Esophagus squamous epithelium (tissue), 5 donors: ENCODE results near the gene CHCHD1. TPM values are rescaled to one million over a fixed set of nuclear protein-coding genes. Genes with fewer than 3 reads are reported as not detected.

Experiments used
- DNase-seq: peaks from one replicate; lab custom pipeline; 2025; lab: John Stamatoyannopoulos, UW
- H3K27ac ChIP-seq, 4 donors: fragments of 200-600 bp; sonication (generic); one replicate each; pipeline ENCODE4 v1.5.1; 2016 to 2019; ENCODE audit warnings: mild to moderate bottlenecking in 1 of 4
- H3K27me3 ChIP-seq, 4 donors: fragments of 200-600 bp; sonication (generic); 1 replicate in 3 of 4; 2 replicates in 1 of 4; pipeline versions ENCODE4 v1.5.1 to v1.6.0; 2017 to 2021; ENCODE audit warnings: antibody characterized with exemption in 1 of 4
- H3K36me3 ChIP-seq, 3 donors: fragments of 200-600 bp; sonication (generic); one replicate each; pipeline ENCODE4 v1.5.1; 2016 to 2019
- H3K4me1 ChIP-seq, 3 donors: fragments of 200-600 bp; sonication (generic); one replicate each; pipeline ENCODE4 v1.5.1; 2017 to 2019
- H3K4me3 ChIP-seq, 4 donors: fragments of 200-600 bp; sonication (generic); 1 replicate in 3 of 4; 2 replicates in 1 of 4; pipeline ENCODE4 v1.5.1; 2016 to 2019; ENCODE audit warnings: mild to moderate bottlenecking in 2 of 4, moderate library complexity in 1 of 4
- H3K9me3 ChIP-seq, 3 donors: fragments of 200-600 bp; sonication (generic); one replicate each; pipeline ENCODE4 v1.5.1; 2016 to 2019
- CTCF ChIP-seq, 6 experiments: fragments of 450-650 bp in 4 of 6; fragments of 200-600 bp in 2 of 6; sonication (generic) in 2 of 6; IDR thresholded peaks; one replicate each; pipeline ENCODE4 v1.5.1; 2016 to 2019; ENCODE audit warnings: antibody characterized with exemption in 6 of 6, mild to moderate bottlenecking in 4 of 6, moderate library complexity in 4 of 6
- POLR2A ChIP-seq, 4 donors: fragments of 450-650 bp; IDR thresholded peaks; one replicate each; pipeline ENCODE4 v1.6.1; 2017; ENCODE audit warnings: antibody characterized with exemption in 4 of 4, mild to moderate bottlenecking in 4 of 4, moderate library complexity in 3 of 4
- WGBS, 2 donors: methylation state at CpG; one replicate each; pipeline ENCODE4 v1.1.5; 2018; 5-methylcytosine and 5-hydroxymethylcytosine counted together
- intact Hi-C: fragments of 100-400 bp; cut with DNase I; formaldehyde crosslinking; loops from one replicate; pipeline ENCODE4 v1.15.0; 2022
- total RNA-seq, 4 donors: library from RNA; depleted of rRNA; stranded (reverse); fragments of >200 nt; gene quantifications; one replicate each; pipeline ENCODE4 v1.1.0, GENCODE V29; 2016
- donor health status: DM: yes; HTN: yes; CAD: no.

CHCHD1 gene
- total RNA-seq, 4 donors from 2014 or later = 21.4 to 41.1 (median 32.8) TPM

GRCh38 chr10:73759512-73760115 is 22.2 kb upstream of the CHCHD1 start:
- H3K9me3 ChIP-seq = no peaks in the 10 kb centered on the region
- intact Hi-C loops = no loop called here
- H3K27ac ChIP-seq = peak overlapping the region in 2 of 4 donors; percentile 1 to 23
- H3K27me3 ChIP-seq = no peaks in the 10 kb centered on the region
- TF ChIP-seq CTCF (IDR thresholded peaks at IDR 0.05) = no peak
- TF ChIP-seq POLR2A (IDR thresholded peaks at IDR 0.05) = no peak
- peaks cover 24 to 98% (median 56%) of the 10 kb centered on the region in 3 donors for H3K36me3 ChIP-seq
- no peaks in the 10 kb centered on the region for H3K4me1 ChIP-seq
- no peak for DNase-seq
- 72 to 82% methylated on average over 4 to 5 of the region's 5 CpGs for WGBS, 2 donors
- H3K4me3 ChIP-seq = no peak overlapping the region

DNA sequence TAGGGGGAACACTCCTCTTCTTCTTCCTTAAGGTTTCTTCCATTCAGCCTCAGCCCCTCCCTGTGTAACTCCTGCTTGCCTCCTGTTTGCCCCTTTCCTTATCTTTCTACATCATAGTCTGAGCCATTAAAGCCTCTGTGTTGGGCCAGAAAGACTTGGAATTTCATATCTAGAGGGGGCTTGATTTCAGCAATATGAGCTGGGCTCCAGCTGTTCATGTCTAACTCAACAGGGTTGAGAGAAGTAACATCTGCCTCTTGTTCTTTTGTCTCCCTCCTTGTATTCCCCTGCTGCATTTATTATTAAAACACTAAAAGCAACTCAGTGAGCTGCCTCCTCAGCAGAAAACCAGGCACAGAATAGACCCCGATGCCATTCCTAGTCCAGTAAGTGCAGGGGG is 20.1 kb upstream of the CHCHD1 start:
- Histone ChIP-seq H3K9me3 (no peaks in the 10 kb centered on the region), H3K4me3 (no peak overlapping the region), H3K27me3 (no peaks in the 10 kb centered on the region), H3K36me3 (peaks cover 41 to 99% (median 74%) of the 10 kb centered on the region in 3 donors), H3K4me1 (no peaks in the 10 kb centered on the region), H3K27ac (no peak overlapping the region)
- TF ChIP-seq CTCF (IDR thresholded peaks at IDR 0.05) (no peak), POLR2A (IDR thresholded peaks at IDR 0.05) (no peak)
- intact Hi-C loops = no loop called here
- WGBS, 2 donors = 83 to 100% methylated on average over 1 of the region's 1 CpG
- no peak for DNase-seq

DNA sequence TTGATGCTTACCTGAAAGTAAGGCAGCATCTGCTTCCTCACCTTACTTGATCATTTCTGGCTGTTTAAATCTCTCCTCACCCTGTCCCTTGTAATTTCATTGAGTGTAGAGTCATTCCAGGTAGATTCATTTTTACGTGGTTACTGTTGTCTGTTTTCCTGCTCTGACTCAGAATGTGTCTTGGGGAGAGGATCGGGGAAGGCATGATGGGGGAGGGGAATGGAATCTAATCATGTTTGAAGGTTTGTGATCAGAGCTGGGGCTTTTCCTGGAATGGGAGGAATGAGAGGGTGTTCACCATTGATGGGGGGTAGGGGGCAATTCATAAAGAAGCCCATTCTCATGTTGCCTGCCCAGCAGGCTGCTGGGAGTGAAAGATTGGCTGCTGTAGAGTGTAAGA is 18.9 kb upstream of the CHCHD1 start:
- Histone ChIP-seq H3K4me1 (no peaks in the 10 kb centered on the region), H3K27me3 (no peaks in the 10 kb centered on the region), H3K4me3 (no peak overlapping the region), H3K27ac (peak overlapping the region in 2 of 4 donors; percentile 53 to 57), H3K9me3 (no peaks in the 10 kb centered on the region), H3K36me3 (peaks cover 46 to 100% (median 84%) of the 10 kb centered on the region in 3 donors)
- TF ChIP-seq POLR2A (IDR thresholded peaks at IDR 0.05) = no peak
- no peak for TF ChIP-seq CTCF (IDR thresholded peaks at IDR 0.05)
- DNase-seq = no peak
- WGBS, 2 donors = 13 to 14% methylated on average over 1 to 2 of the region's 2 CpGs
- intact Hi-C loops = no loop called here

DNA sequence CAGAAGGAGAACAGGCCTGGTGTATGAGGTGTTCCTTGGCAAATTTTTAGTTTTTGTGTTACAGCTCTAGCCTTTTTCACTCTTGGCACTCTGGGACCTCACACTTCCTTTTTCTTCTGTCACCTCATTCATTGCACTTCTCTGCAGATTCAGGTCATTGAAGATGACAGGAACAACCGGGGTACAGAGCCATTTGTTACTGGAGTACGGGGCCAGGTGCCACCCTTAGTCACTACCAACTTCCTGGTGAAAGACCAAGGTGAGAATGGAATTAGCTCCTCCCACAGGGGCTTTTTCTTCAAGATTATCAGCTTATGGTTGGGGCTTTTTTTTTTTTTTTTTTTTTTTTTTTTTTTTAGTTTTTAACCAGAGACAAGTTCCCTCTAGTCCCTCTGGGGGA is 18.5 kb upstream of the CHCHD1 start:
- intact Hi-C loops = no loop called here
- no peaks in the 10 kb centered on the region for H3K27me3 ChIP-seq
- peak overlapping the region in 2 of 4 donors; percentile 53 to 57 for H3K27ac ChIP-seq
- H3K36me3 ChIP-seq = peaks cover 48 to 100% (median 86%) of the 10 kb centered on the region in 3 donors
- WGBS, 2 donors = 59 to 62% methylated on average over 2 of the region's 2 CpGs
- no peaks in the 10 kb centered on the region for H3K9me3 ChIP-seq
- no peak for DNase-seq
- no peaks in the 10 kb centered on the region for H3K4me1 ChIP-seq
- H3K4me3 ChIP-seq = no peak overlapping the region
- no peak for TF ChIP-seq POLR2A (IDR thresholded peaks at IDR 0.05)
- no peak for TF ChIP-seq CTCF (IDR thresholded peaks at IDR 0.05)

- TF ChIP-seq POLR2A (IDR thresholded peaks at IDR 0.05) = no peak
- TF ChIP-seq CTCF (IDR thresholded peaks at IDR 0.05) = no peak
- no peaks in the 10 kb centered on the region for H3K27me3 ChIP-seq
- 92 to 94% methylated on average over 6 of the region's 6 CpGs for WGBS, 2 donors
- no peak overlapping the region for H3K4me3 ChIP-seq
- no peak for DNase-seq
- no peaks in the 10 kb centered on the region for H3K9me3 ChIP-seq
- H3K27ac ChIP-seq = no peak overlapping the region
- intact Hi-C loops = no loop called here
- no peaks in the 10 kb centered on the region for H3K4me1 ChIP-seq
- H3K36me3 ChIP-seq = peaks cover 55 to 100% (median 86%) of the 10 kb centered on the region in 3 donors
Measured at GRCh38 chr10:73765066-73765465, 16.8 kb upstream of the CHCHD1 start.
